Caco-2 (cell line): Measurements from ENCODE around the gene OSCP1. TPM values are rescaled to one million over a fixed set of nuclear protein-coding genes. Genes with fewer than 3 reads are reported as not detected.

Source experiments
- BruUV-seq: library from RNA; stranded (reverse); fragments of 400-500 nt; replicated peaks from 2 replicates; lab custom pipeline; 2021; lab: Mats Ljungman, UMichigan
- CTCF ChIA-PET: fragments of 300-600 bp; sonication (Branson Sonifier 250); formaldehyde crosslinking; loops from one replicate; lab custom pipeline; 2022; ENCODE audit warnings: antibody characterized with exemption; lab: Charles Lee
- POLR2A ChIA-PET: fragments of 300-600 bp; sonication (Branson Sonifier 250); formaldehyde crosslinking; loops from one replicate; lab custom pipeline; 2022; ENCODE audit warnings: antibody characterized with exemption; lab: Charles Lee
- DNase-seq, 2 experiments: peaks; one replicate each; pipeline versions ENCODE4 v3.0.0 to v3.0.0-alpha.2; 2020 to 2022
- H3K27me3 ChIP-seq: replicated peaks from 2 replicates; pipeline ENCODE4 v1.6.0; 2011; ENCODE audit warnings: low read length; ENCODE audit not compliant: control insufficient read depth, insufficient read depth
- H3K36me3 ChIP-seq: 2 replicates; pipeline ENCODE4 v1.5.1; 2011; ENCODE audit warnings: low read length; ENCODE audit not compliant: control insufficient read depth, insufficient read depth
- H3K4me1 ChIP-seq: fragments of 250-450 bp; sonication (Bioruptor Pico); 2 replicates; pipeline ENCODE4 v1.5.1; 2020; ENCODE audit warnings: mild to moderate bottlenecking
- H3K4me3 ChIP-seq: 2 replicates; pipeline ENCODE4 v1.5.1; 2011; ENCODE audit warnings: low read depth, mild to moderate bottlenecking, control low read depth, low read length
- H3K9me3 ChIP-seq: fragments of 250-450 bp; sonication (Bioruptor Pico); 2 replicates; pipeline ENCODE4 v1.5.1; 2020; ENCODE audit warnings: mild to moderate bottlenecking, moderate library complexity
- H3K27ac Mint-ChIP-seq: one replicate; pipeline ENCODE4 v1.8.0; 2022; ENCODE audit warnings: mixed read lengths; ENCODE audit not compliant: unreplicated experiment
- H3K27me3 Mint-ChIP-seq: one replicate; pipeline ENCODE4 v1.8.0; 2022; ENCODE audit warnings: mixed read lengths; ENCODE audit not compliant: insufficient read depth, unreplicated experiment
- H3K36me3 Mint-ChIP-seq: one replicate; pipeline ENCODE4 v1.8.0; 2022; ENCODE audit warnings: mild to moderate bottlenecking, mixed read lengths; ENCODE audit not compliant: insufficient read depth, unreplicated experiment
- H3K4me1 Mint-ChIP-seq: one replicate; pipeline ENCODE4 v1.8.0; 2022; ENCODE audit warnings: low read depth, mixed read lengths; ENCODE audit not compliant: unreplicated experiment
- H3K4me3 Mint-ChIP-seq: one replicate; pipeline ENCODE4 v1.8.0; 2022; ENCODE audit warnings: mild to moderate bottlenecking, moderate library complexity, mixed read lengths; ENCODE audit not compliant: unreplicated experiment
- H3K9me3 Mint-ChIP-seq: one replicate; pipeline ENCODE4 v1.8.0; 2022; ENCODE audit warnings: mixed read lengths; ENCODE audit not compliant: unreplicated experiment
- CTCF ChIP-seq, 2 experiments: fragments of 200-600 bp in 1 of 2; IDR thresholded peaks; 1 replicate in 1 of 2; 2 replicates in 1 of 2; pipeline versions ENCODE4 v1.5.1 to v1.8.0; 2011 to 2022; ENCODE audit warnings: antibody characterized with exemption in 1 of 2, control low read depth in 1 of 2, inconsistent platforms in 1 of 2, low read depth in 1 of 2, low read length in 1 of 2, mild to moderate bottlenecking in 1 of 2, moderate library complexity in 1 of 2; ENCODE audit not compliant: insufficient read depth in 1 of 2, severe bottlenecking in 1 of 2, unreplicated experiment in 1 of 2
- intact Hi-C: fragments of 100-400 bp; cut with micrococcal nuclease; formaldehyde crosslinking; loops from one replicate; pipeline ENCODE4 v1.10.0; 2022; ENCODE audit not compliant: unreplicated experiment
- total RNA-seq: library from RNA; stranded (reverse); gene quantifications from 2 replicates; pipeline ENCODE4 v1.2.3, GENCODE V29; 2022

The OSCP1 gene
- total RNA-seq, 1 experiment from 2014 or later, result 0.91 TPM

DNA sequence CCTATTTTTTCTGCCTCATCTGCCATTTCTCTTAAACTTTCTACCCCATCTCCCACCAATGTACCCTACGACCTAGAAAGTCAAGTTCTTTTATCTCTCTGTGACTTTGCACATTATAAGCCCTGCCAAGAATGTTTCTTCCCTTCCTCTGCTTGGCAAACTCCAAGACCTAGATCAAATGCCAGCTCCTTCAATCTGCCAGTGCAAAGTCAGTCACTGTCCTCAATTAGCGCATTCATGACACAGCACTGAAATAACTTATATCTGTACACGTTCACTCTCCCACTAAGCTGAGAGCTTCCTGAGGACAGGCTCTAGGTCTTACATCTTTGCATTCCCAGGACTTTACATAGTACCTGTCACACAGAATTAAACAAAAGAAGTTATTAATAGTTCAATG is 31.1 kb downstream of the OSCP1 start:
- no peaks in the 10 kb centered on the region for H3K27me3 Mint-ChIP-seq
- no peak for DNase-seq
- H3K27ac Mint-ChIP-seq, result no peak overlapping the region
- H3K36me3 ChIP-seq, result no peaks in the 10 kb centered on the region
- no TSS peak for BruUV-seq
- ChIA-PET POLR2A (interaction anchor here (1.1 kb wide), 1 partner anchor 33 kb away, joined by 3 read pairs; no protein-coding TSS in a partner anchor), CTCF (interaction anchor here (0.5 to 0.7 kb wide), 2 partner anchors 50 to 324 kb away, joined by 4 to 6 read pairs; no protein-coding TSS in a partner anchor)
- no peak for TF ChIP-seq CTCF (IDR thresholded peaks at IDR 0.05; ENCODE audit: insufficient read depth in 1 of 2, low read depth in 1 of 2, low read length in 1 of 2, severe bottlenecking in 1 of 2, unreplicated experiment in 1 of 2)
- H3K4me1 ChIP-seq, result no peaks in the 10 kb centered on the region
- intact Hi-C loops, result no loop called here
- H3K27me3 ChIP-seq, result no peaks in the 10 kb centered on the region
- no peaks in the 10 kb centered on the region for H3K9me3 ChIP-seq
- peaks cover 8% of the 10 kb centered on the region for H3K9me3 Mint-ChIP-seq
- H3K4me1 Mint-ChIP-seq, result no peaks in the 10 kb centered on the region
- no peak overlapping the region for H3K4me3 Mint-ChIP-seq
- H3K4me3 ChIP-seq, result no peak overlapping the region
- H3K36me3 Mint-ChIP-seq, result no peaks in the 10 kb centered on the region

DNA sequence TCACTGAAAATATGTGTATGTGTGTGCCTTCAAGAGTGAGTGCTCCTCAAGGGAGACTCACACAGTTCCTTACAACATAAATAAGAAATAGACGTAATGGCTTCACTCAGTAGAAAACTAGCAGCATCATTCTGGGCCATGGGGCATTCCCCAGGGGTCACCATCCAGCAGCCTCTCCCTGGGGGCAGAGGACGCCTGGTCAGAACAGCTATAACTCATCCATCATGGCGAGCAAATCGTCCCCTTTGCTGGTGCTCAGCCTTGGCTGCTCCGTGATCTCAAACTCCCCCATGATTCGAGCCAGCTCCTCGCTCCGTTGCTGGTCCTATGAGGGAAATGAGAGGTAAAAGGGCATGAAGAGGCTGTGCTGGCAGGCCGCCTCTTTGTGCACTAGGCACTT is 32.3 kb downstream of the OSCP1 start:
- ChIA-PET CTCF (no interaction called here), POLR2A (no interaction called here)
- DNase-seq, result no peak
- Histone ChIP-seq H3K27me3 (no peaks in the 10 kb centered on the region), H3K36me3 (no peaks in the 10 kb centered on the region), H3K4me1 (no peaks in the 10 kb centered on the region), H3K4me3 (no peak overlapping the region), H3K9me3 (no peaks in the 10 kb centered on the region)
- Mint-ChIP-seq H3K36me3 (no peaks in the 10 kb centered on the region), H3K27me3 (no peaks in the 10 kb centered on the region), H3K4me1 (no peaks in the 10 kb centered on the region), H3K4me3 (no peak overlapping the region), H3K27ac (no peak overlapping the region), H3K9me3 (peaks cover 8% of the 10 kb centered on the region)
- no peak for TF ChIP-seq CTCF (IDR thresholded peaks at IDR 0.05; ENCODE audit: insufficient read depth in 1 of 2, low read depth in 1 of 2, low read length in 1 of 2, severe bottlenecking in 1 of 2, unreplicated experiment in 1 of 2)
- intact Hi-C loops, result no loop called here
- BruUV-seq, result no TSS peak

DNA sequence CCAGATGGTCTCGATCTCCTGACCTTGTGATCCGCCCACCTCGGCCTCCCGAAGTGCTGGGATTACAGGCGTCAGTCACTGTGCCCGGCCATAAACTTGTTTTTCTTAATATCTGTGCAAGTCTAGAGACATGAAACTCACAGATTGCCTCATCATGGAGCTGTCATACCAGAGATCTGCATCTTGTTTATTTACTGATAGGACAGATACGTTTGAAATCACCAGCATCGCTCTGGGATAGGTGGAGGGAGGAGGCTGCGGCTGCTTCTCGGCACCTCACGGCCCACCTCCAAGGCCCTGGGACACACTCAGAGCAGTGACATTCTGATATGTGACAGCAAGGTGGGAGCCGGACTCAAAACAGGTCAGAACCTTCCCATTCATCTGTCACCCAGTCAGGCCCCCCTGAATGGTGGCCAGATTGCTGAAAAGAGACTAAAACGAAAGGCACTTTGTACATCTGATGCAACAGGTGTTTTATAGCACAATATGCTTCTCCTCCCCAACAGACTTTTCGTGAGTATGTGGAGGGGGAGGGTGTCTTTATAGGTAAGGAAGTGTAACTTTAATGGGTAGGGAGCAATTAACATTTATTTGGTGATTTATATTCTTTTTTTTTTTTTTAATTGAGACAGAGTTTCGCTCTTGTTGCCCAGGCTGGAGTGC is 34.5 kb downstream of the OSCP1 start:
- ChIA-PET POLR2A (no interaction called here), CTCF (interaction anchor here (0.7 kb wide), 1 partner anchor 319 kb away, joined by 3 read pairs; no protein-coding TSS in a partner anchor)
- H3K27me3 ChIP-seq, result no peaks in the 10 kb centered on the region
- H3K4me3 Mint-ChIP-seq, result no peak overlapping the region
- no peaks in the 10 kb centered on the region for H3K36me3 ChIP-seq
- DNase-seq, result no peak
- intact Hi-C loops, result no loop called here
- H3K4me1 Mint-ChIP-seq, result no peaks in the 10 kb centered on the region
- H3K27me3 Mint-ChIP-seq, result no peaks in the 10 kb centered on the region
- H3K9me3 ChIP-seq, result no peaks in the 10 kb centered on the region
- TF ChIP-seq CTCF (IDR thresholded peaks at IDR 0.05; ENCODE audit: insufficient read depth in 1 of 2, low read depth in 1 of 2, low read length in 1 of 2, severe bottlenecking in 1 of 2, unreplicated experiment in 1 of 2), result no peak
- no peaks in the 10 kb centered on the region for H3K4me1 ChIP-seq
- no peak overlapping the region for H3K27ac Mint-ChIP-seq
- peaks cover 17% of the 10 kb centered on the region for H3K9me3 Mint-ChIP-seq
- BruUV-seq, result no TSS peak
- H3K36me3 Mint-ChIP-seq, result no peaks in the 10 kb centered on the region
- no peak overlapping the region for H3K4me3 ChIP-seq
